ENCODE results near the gene CLP1. TPM values are rescaled to one million over a fixed set of nuclear protein-coding genes. Genes with fewer than 3 reads are reported as not detected.

Gene CLP1
- 10 to 100 TPM; 15.0 TPM for total RNA-seq

- TF ChIP-seq CTCF (IDR thresholded peaks at IDR 0.05), result peak; percentile 8
- no peaks in the 10 kb centered on the region for H3K9me3 ChIP-seq
- no peaks in the 10 kb centered on the region for H3K27me3 ChIP-seq (replicated peaks; ENCODE audit: insufficient read depth)
- peaks cover 20% of the 10 kb centered on the region for H3K36me3 ChIP-seq
- H3K4me1 ChIP-seq (ENCODE audit: control insufficient read depth in 1 of 2, low read depth in 2 of 2), result peaks cover 4 to 27% of the 10 kb centered on the region in 2 donors
- H3K27ac ChIP-seq, result peak within 1 kb of the TSS; percentile 86 to 89
- DNase-seq (ENCODE audit: low spot score) (peak; percentile 99), ATAC-seq (ENCODE audit: insufficient number of reproducible peaks, low FRiP score, low read depth) (peak; percentile 95)
- peak within 1 kb of the TSS; percentile 77 for H3K4me3 ChIP-seq
Measured at GRCh38 chr11:57657194-57658022, at the start of gene CLP1. Gene CLP1, plus strand, starts transcription at chr11:57657762. Its CDS starts 1,715 bp downstream, at chr11:57659477.

- no peak for TF ChIP-seq CTCF (IDR thresholded peaks at IDR 0.05)
- H3K9me3 ChIP-seq, result no peaks in the 10 kb centered on the region
- DNase-seq (ENCODE audit: low spot score), result no peak
- no peak for ATAC-seq (ENCODE audit: insufficient number of reproducible peaks, low FRiP score, low read depth)
- H3K27ac ChIP-seq, result no peak overlapping the region
- no peak overlapping the region for H3K4me3 ChIP-seq
- H3K4me1 ChIP-seq (ENCODE audit: control insufficient read depth in 1 of 2, low read depth in 2 of 2), result no peaks in the 10 kb centered on the region
- H3K27me3 ChIP-seq (replicated peaks; ENCODE audit: insufficient read depth), result no peaks in the 10 kb centered on the region
- H3K36me3 ChIP-seq, result peaks cover 56% of the 10 kb centered on the region
Measured at GRCh38 chr11:57610170-57610569, 47.4 kb upstream of the CLP1 start.

- Histone ChIP-seq H3K9me3 (no peaks in the 10 kb centered on the region), H3K4me1 (ENCODE audit: control insufficient read depth in 1 of 2, low read depth in 2 of 2) (no peaks in the 10 kb centered on the region), H3K36me3 (peaks cover 30% of the 10 kb centered on the region), H3K27ac (no peak overlapping the region), H3K4me3 (no peak overlapping the region), H3K27me3 (replicated peaks; ENCODE audit: insufficient read depth) (no peaks in the 10 kb centered on the region)
- DNase-seq (ENCODE audit: low spot score), result no peak
- no peak for TF ChIP-seq CTCF (IDR thresholded peaks at IDR 0.05)
- ATAC-seq (ENCODE audit: insufficient number of reproducible peaks, low FRiP score, low read depth), result no peak
Measured at GRCh38 chr11:57614234-57614772, 43.3 kb upstream of the CLP1 start.

GRCh38 chr11:57615308-57615707 is 42.3 kb upstream of the CLP1 start:
- Histone ChIP-seq H3K4me3 (no peak overlapping the region), H3K4me1 (ENCODE audit: control insufficient read depth in 1 of 2, low read depth in 2 of 2) (no peaks in the 10 kb centered on the region), H3K9me3 (no peaks in the 10 kb centered on the region), H3K27me3 (replicated peaks; ENCODE audit: insufficient read depth) (no peaks in the 10 kb centered on the region), H3K27ac (no peak overlapping the region), H3K36me3 (peaks cover 27% of the 10 kb centered on the region)
- DNase-seq (ENCODE audit: low spot score) (no peak), ATAC-seq (ENCODE audit: insufficient number of reproducible peaks, low FRiP score, low read depth) (no peak)
- no peak for TF ChIP-seq CTCF (IDR thresholded peaks at IDR 0.05)

GRCh38 chr11:57616595-57616994 is 41.0 kb upstream of the CLP1 start:
- Histone ChIP-seq H3K27ac (no peak overlapping the region), H3K9me3 (no peaks in the 10 kb centered on the region), H3K4me1 (ENCODE audit: control insufficient read depth in 1 of 2, low read depth in 2 of 2) (no peaks in the 10 kb centered on the region), H3K27me3 (replicated peaks; ENCODE audit: insufficient read depth) (no peaks in the 10 kb centered on the region), H3K4me3 (no peak overlapping the region), H3K36me3 (peaks cover 30% of the 10 kb centered on the region)
- no peak for TF ChIP-seq CTCF (IDR thresholded peaks at IDR 0.05)
- no peak for ATAC-seq (ENCODE audit: insufficient number of reproducible peaks, low FRiP score, low read depth)
- DNase-seq (ENCODE audit: low spot score), result no peak

All from thoracic aorta (tissue), 2 donors.